HG02588 (cell line): ENCODE data around the gene NR2F1-AS1.

Source experiments
- ATAC-seq: cut with Tn5 transposase; IDR thresholded peaks from one replicate; pipeline ENCODE4 v1.9.1; 2021; ENCODE audit warnings: mild to moderate bottlenecking, moderate library complexity; ENCODE audit not compliant: unreplicated experiment

The NR2F1-AS1 gene

DNA sequence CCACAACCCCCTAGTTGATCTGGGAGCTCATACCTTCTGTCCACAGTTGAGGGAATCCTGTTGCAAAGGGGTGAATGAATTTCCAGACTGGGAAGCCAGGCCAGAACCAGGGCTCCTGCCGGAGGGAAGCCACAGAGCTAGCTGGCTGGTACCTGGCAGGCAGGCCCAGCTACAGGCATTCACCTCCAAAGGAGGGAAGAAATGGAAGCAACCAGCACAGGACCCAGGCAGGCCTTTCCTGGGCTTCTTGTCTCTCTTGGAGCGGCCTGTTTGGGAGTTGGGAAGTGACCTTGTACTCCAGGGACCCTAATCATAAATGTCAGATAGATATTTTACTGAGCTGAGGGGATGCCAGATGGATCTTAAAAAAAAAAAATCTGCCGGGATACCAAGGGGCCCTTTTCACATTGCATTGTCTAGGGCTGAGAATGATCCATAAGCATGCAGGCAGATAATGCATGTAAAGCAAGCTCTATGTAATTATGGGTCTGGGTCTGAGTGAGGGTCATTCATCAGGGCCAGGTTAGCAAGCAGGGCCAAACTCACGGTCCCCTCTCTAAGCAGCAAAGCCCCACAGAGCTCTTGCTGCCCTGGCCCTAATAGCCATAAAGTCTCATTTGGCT, 10.4 kb upstream of the NR2F1-AS1 start:
- ATAC-seq = no peak

DNA sequence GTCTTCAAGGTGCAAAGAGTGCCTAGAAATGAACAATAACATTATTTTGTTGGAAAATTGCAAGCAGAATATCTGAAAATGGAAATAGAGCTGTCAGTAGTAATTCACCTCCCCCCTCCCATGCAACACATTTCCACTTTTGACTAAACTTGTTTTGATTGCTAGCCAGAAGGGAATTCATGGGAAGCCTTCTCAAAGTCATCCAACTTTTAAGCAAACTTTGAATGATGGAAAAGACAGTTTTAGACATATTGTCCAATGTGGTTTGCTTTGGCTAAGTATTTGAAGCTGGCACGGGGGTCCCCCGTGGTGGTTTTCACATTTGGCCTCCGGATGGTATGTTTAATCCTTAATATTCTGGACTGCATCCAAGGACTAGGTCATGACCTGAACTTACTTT, 9.5 kb upstream of the NR2F1-AS1 start:
- ATAC-seq = no peak

DNA sequence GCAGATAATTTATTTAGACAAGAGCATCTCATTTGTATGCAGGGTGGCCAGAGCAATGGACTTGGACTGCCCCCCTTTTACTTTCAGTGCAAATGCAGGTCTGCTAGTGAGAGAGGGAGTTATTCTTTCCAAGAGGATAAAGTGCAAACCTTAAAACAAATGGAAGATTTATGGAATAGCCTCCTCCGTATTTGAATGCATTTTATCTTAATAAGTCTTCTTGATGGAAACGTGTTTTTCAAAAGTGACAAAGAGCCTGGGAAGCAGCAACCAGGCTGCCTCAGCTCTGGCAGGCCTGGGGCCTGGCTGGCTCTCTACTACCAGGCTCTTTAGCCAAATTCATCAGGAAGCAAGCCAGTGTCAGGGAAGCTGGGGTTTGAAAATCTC, 8.8 kb upstream of the NR2F1-AS1 start:
- ATAC-seq = no peak

DNA sequence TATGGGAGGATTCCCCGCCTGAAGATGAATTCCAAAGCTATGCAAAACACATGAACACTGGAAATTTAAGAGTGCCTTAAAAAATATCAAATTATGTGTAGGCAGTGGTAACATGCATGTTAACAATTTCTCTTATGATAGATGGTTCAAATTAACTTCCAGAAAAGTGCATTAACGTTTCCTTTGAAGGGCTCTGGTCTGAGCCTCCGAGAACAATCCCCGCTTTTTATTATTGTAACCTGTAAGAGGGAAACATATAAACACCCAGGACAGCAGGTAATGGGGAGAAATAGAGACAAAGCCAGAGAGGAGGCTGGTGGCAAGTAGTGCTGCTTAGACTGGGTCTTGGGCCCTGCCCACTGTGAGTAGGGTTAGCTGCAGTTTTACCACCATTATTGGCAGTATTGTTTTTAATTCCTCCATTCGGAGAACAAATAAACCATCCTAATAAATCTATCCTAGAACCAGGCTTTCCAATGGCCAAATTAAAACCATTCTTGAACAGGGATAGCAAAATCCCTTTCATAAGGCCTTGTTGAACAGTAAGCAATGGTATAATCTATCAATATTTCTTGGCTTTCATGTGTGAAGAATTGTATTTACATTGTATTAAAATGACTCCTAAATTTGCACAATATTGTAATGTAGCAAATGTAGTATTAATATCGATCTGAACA, 8.3 kb upstream of the NR2F1-AS1 start:
- no peak for ATAC-seq

DNA sequence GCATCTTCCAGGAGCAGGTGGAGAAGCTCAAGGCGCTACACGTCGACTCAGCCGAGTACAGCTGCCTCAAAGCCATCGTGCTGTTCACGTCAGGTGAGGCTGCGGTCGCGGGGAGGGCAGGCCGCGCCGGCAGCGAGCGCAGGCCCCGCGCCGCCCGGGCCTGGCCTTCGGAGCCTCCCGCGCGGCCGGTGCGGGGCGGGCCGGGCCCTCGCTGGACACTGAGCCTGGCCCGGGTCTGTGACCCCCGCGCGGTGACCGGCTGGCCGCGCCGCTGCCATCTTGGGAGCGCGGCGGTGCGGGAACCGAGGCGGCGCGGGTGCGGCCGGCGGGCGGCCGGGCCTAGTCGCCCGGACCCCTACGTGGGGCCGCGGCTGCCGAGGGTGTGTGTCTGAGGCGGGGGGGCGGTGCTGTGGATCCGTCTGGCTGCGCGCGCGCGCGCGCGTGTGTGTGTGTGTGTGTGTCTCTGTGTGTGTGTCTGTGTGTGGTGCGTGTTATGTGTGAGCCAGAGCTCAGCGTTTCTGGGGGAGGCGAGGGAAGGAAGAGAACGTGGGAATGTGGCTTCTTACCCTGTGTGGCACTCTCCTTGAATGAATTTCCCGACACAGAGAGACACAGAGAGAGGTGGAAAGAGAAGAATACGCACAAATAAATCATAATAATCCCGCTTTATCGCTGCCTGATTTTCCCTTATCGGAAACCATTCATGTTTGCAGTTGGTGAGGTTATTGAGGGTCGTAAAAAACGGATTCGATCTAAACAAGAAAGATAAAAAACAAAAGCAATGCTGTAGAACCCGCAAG, 7.5 kb upstream of the NR2F1-AS1 start:
- ATAC-seq = no peak

DNA sequence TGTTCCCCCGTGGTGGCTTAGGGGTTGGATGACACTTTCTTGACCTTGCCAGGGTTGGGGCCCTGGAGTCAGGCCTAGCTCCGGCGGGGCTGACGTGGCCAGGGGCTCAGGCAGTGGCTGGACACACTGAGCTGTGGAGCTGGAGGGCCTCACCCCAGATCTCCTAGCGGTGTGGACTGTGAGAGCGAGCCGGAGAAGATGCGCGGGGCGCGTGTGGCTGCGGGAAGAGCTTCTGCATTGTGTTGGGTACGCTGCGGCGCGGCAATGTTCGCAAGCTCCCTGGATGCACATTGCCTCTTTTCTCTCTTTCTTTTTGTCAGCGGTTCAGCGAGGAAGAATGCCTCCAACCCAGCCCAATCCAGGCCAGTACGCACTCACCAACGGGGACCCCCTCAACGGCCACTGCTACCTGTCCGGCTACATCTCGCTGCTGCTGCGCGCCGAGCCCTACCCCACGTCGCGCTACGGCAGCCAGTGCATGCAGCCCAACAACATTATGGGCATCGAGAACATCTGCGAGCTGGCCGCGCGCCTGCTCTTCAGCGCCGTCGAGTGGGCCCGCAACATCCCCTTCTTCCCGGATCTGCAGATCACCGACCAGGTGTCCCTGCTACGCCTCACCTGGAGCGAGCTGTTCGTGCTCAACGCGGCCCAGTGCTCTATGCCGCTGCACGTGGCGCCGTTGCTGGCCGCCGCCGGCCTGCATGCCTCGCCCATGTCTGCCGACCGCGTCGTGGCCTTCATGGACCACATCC, 6.8 kb upstream of the NR2F1-AS1 start:
- no peak for ATAC-seq

DNA sequence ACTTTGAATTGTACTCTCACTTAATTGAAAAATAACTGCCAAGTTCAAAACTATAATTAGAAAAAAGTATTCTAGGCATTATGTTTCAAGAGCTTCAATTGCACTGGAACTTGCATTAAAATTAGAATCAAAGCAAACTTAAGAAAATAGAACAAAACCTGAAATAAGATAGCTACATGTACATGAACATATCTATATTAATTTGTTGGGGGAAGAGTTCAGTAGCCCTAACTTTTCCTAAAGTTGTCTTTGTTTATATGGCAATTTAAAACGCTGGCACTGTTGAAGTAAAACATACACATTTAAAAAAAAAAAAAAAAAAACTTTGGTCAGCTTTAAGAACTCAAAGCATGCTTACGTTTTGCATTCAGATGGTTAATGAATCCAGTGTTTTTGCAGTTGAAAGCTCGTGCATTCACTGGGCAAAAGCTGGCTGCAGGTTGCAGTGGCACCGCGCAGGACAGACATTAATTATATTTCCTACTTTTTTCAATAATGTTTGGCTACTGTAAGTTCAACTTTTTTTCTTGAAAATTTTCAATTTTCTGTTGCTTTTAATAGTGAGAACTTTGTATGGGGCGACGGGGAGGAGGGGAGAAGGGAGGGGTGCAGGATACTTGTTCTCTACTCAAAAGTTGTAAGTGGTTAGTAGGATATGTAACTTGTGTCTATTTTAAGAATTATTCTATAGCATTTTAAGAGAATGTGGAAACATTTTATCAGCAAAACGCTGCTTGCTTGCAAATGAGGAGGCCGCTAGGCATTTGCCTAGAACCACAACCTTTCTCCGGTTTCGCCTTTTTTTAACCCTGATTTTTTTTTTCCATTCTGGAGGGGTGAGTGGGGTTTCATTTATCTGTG, 5.9 kb upstream of the NR2F1-AS1 start:
- ATAC-seq = no peak

DNA sequence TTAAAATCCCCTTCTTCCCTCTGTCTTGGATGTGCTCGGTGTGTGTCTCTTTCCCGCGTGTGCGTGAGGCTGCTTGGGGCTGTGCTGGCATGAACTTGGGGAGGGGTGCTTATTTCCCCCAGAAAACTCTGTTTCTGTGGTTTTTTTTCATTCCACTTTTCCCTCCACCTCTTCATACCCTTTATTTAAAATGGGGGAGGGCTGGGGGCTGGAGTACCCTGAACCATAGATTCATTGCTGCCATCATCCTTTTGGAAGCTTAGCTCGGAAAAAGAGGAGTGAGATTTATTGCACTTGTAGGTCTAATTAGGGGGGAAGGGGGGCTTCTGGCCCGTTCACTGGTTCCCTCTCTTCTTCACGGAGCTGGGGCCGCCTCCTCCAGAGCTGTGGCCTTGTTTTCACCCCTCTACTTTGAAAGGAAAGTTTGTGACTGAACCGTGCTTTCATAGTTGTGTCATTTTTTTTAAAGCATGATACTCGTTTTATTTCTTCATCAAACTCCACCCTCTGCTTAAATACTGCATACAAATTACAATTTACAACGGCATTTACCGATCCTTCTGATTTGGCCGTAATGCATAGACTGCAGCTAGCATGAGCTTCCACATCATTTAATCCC, 4.9 kb upstream of the NR2F1-AS1 start:
- ATAC-seq = no peak

DNA sequence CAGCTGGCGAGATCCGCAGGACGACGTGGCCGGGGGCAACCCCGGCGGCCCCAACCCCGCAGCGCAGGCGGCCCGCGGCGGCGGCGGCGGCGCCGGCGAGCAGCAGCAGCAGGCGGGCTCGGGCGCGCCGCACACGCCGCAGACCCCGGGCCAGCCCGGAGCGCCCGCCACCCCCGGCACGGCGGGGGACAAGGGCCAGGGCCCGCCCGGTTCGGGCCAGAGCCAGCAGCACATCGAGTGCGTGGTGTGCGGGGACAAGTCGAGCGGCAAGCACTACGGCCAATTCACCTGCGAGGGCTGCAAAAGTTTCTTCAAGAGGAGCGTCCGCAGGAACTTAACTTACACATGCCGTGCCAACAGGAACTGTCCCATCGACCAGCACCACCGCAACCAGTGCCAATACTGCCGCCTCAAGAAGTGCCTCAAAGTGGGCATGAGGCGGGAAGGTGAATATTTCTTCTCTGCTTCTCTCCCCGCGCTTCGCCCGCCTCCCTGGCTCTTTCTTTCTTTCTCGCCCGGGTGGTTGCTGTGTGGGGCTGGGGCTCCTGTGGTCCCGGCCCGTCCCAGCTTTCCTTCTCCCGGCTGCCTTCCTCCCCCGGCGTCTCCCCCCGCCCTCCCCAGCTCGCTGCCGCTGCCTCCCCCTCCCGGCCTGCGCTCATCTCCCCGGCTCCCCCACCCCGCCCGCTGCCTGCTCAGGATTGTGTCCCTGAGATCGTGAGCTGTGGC, 4.2 kb upstream of the NR2F1-AS1 start:
- no peak for ATAC-seq

DNA sequence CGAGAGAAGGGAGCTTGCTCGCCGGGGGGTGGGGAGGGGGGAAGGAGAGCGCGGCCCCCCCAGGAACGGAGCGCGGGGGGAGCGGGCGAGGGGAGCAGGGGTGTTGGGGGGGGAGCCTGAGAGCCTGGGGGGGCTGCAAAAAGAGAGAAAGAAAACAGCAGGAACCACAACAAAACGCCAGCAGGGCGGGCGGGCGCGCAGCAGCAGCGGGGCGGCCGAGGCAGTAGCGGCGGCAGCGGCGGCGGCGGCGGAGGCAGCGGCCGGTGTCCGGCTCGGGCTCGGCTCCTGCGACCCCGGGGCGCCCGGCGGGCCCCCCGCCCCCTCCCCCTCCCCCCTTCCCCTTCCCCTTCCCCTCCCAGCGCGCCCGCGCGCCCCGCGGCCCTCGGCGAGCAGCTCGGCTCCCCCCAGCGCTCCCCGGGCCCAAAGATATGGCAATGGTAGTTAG, 3.6 kb upstream of the NR2F1-AS1 start:
- ATAC-seq = no peak

DNA sequence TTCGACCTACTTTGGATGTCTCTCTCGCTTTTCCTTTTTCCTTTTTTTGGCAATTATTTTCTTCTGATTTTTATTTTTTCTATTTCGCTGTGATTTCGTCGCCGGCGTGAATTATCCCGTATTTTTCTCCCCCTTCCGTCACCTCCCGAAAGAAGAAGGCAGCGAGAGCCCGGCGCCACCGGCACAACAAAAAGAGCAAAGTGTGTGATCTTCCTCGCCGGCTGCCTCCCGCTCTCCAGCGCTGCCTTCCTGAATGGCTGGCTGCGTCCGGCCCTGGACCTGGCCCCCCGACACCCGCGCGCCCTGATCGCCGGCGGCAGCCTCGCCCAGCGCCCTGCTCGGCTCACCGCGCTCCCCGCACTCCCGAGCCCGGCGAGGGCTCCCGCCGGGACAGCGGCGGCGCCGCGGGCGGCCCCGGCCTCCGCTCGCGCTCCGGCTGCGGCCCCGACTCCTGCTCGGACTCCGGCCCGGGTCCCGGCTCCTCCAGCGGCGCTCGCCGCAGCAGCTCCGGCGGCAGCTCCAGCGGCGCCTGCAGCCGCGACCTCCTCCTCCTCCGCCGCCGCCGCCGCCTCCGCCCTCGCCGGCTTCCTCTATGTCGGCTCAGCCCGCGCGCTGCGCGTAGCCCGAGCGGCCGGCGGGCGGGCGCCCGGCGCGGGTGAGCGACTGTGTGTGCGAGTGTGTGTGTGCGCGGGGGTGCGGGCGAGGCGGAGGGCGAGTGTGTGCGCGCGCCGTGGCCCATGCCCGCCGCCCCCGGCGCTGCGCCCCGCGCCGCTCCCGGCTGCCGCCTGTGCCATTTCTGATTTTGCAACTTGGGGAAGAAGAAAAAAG, 3.0 kb upstream of the NR2F1-AS1 start:
- ATAC-seq = peak; percentile 32

DNA sequence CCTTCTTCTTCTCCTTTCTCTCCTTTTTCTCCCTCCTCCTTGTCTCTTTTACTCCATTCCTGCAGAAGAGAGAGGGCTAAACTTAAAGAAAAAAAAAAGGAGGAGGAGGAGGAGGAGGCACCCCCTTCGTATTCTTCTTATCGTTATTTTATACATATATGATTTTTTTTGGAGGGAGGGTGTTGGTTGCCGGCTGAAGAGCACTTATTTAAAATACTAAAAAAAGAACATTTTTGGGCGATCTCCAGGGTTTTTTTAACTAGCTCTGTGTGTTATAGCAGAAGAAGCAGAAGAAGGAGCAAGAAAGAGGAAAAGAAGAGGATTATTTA, 2.4 kb upstream of the NR2F1-AS1 start:
- no peak for ATAC-seq

DNA sequence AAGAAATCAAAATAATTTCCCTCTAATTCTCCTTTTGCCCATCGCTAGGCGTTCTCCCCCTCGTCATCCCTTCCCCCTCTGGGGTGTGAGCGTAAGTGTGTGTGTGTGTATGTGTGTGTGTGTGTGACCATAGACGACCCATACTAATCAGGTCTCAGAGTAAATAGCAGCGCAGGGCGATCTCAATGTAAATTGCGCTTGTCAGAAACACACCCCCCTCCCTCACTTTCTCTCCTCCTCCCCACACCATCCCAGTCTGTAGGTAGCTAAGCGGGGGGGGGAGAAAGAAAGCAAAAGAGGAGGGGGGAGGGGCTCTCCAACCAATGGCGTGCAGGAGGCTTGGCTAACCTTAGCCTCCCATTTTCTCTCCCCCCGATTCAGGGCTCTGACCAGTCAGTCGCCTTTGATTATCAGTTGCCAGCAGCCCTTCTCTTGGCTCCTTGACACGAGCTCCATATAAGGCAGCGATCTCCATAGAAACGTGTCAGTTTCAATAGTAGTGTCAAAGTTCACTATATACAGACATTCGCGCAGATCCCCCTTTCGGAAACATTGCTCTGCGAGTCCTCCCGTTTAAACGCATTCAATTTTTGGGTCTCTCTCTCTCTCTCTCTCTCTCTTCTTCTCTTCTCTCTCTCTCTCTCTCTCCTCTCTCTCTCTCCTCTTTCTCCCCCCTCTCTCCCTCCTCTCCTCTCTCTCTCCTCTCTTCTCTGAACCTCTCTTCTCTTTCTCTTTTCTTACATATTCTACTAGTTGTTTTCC, 1.8 kb upstream of the NR2F1-AS1 start, which contains the start of gene NR2F1:
Gene NR2F1 (plus strand): TSS at position 546 of the 762 bp plus-strand sequence. CDS start 1,802 bp downstream, outside the sequence.
- ATAC-seq = no peak

DNA sequence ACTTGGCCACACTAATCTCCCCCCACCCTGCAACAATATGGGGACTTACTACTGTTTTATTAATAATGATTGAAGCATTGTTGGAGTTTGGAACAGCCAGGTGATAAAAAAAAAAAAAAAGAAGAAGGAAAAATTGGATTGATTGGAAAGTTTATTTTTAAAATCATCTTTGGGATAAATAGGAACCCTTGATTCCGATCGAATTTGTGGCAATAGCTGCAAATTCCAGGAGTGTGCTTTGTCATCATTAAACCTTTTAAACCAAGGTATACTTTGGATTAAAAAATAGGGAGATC, 1.1 kb upstream of the NR2F1-AS1 start:
- ATAC-seq = no peak

DNA sequence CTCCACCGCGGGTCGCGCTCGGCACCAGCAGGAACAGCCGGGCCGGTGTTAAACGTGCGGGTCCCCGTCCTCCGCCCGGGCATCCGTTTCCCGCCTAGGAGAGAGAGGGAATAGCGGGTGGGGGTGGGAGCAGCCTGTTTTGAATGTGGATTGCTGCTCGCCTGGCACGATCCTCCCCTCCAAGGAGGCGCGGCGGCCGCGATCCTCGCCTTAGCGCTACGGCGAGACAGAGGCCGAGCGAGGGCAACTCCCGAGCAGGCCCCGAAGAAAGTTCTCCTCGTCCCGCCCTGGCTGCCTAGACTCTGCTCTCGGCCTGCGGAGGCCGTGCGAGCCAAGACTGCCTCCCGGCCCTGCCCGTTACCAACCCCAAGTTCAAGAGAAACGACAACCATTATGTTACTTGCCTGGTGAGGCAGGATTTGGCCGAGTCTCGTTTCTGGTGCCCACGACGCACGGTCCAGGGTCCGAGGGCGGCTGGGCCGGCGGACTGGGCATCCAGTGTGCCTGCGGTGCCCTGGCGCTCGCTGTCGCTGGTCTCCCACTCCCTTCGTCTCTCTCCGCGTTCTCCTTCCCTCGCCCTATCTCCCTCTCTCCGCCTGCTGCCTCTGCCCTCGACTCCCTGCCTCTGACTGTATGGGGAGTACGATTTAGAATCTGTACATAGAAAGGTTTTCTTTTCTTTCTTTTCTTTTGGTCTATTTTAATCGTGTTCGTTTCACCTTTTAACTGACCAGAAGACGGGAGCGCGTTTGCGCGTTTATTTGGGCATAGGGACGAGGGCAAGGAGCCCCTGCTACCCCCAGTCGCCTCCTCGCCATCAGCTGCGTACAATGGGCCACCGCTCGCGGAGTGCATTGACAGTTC, 724 bp downstream of the NR2F1-AS1 start:
- ATAC-seq = no peak

DNA sequence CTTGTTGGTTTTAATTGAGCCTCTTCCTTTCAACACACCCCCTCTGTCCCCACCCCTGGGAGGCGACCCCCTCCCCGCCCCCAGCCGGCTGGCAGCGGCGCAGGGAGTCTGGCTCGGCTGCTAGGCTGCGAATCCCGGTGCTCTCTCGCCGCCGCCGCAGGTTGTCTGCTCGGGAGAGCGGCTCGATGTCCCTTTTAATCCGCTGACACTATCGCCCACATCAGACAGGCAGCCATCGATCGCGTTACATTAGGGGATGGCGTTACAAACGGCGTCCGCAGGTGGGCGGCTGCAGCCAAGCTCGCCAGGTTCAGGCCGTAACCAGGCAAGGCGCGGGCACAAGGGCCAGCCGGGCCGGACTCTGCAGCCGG, 1.3 kb downstream of the NR2F1-AS1 start:
- no peak for ATAC-seq
